SH-SY5Y (cell line): ENCODE results near the gene NRG3.

Experiments used
- GATA2 ChIP-seq: IDR thresholded peaks from 2 replicates; pipeline ENCODE4 v1.6.1; 2011; ENCODE audit warnings: mild to moderate bottlenecking, low read depth, low read length
- GATA3 ChIP-seq: IDR thresholded peaks from 2 replicates; pipeline ENCODE4 v1.6.1; 2011; ENCODE audit warnings: low read depth, mild to moderate bottlenecking, low read length, moderate library complexity

- TF ChIP-seq GATA3 = no peak
- no peak for TF ChIP-seq GATA2
Measured at GRCh38 chr10:82910301-82910700, 1035.3 kb downstream of the NRG3 start.
